OCI-LY3 (cell line): ENCODE measurements around the gene PDLIM5.

Experiments used
- H2AFZ ChIP-seq: fragments of 200-600, 300-600 bp; shearing (Covaris generic); 2 replicates; pipeline ENCODE4 v1.6.0; 2014; ENCODE audit warnings: antibody characterized with exemption, low read depth, low read length
- H3K27ac ChIP-seq: fragments of 200-600, 300-600 bp; sonication (generic); 2 replicates; pipeline ENCODE4 v1.5.1; 2014; ENCODE audit warnings: mild to moderate bottlenecking, low read length, moderate library complexity, mixed read lengths
- H3K27me3 ChIP-seq: fragments of 200-600, 300-600 bp; sonication (generic); 2 replicates; pipeline ENCODE4 v1.6.1; 2014; ENCODE audit warnings: low read depth, low read length, mixed read lengths
- H3K36me3 ChIP-seq: fragments of 200-600, 300-600 bp; sonication (generic); replicated peaks from 2 replicates; pipeline ENCODE3; 2014; ENCODE audit warnings: low read depth, low read length, mixed read lengths
- H3K4me1 ChIP-seq: fragments of 300-600, 200-600 bp; sonication (generic); 2 replicates; pipeline ENCODE4 v1.6.1; 2014; ENCODE audit warnings: low read length, mixed read lengths
- H3K4me2 ChIP-seq: fragments of 200-600, 300-600 bp; sonication (generic); 2 replicates; pipeline ENCODE4 v1.6.1; 2014; ENCODE audit warnings: low read length, mixed read lengths
- H3K4me3 ChIP-seq: fragments of 300-600, 200-600 bp; sonication (generic); 2 replicates; pipeline ENCODE4 v1.5.1; 2014; ENCODE audit warnings: antibody characterized with exemption, mild to moderate bottlenecking, low read length, moderate library complexity
- H3K79me2 ChIP-seq: fragments of 300-600, 200-600 bp; shearing (Covaris generic); 2 replicates; pipeline ENCODE4 v1.6.1; 2014; ENCODE audit warnings: mild to moderate bottlenecking, low read length, mixed read lengths
- H3K9ac ChIP-seq: fragments of 300-600, 200-600 bp; shearing (Covaris generic); 2 replicates; pipeline ENCODE4 v1.6.0; 2014; ENCODE audit warnings: mild to moderate bottlenecking, low read length, moderate library complexity
- H3K9me3 ChIP-seq: fragments of 200-600, 300-600 bp; shearing (Covaris generic); 2 replicates; pipeline ENCODE4 v1.6.1; 2014; ENCODE audit warnings: low read length, mixed read lengths; ENCODE audit not compliant: insufficient read depth
- H4K20me1 ChIP-seq: fragments of 200-600, 300-600 bp; sonication (generic); 2 replicates; pipeline ENCODE4 v1.6.1; 2016; ENCODE audit warnings: low read length, mixed read lengths; ENCODE audit not compliant: insufficient read depth
- EZH2phosphoT487 ChIP-seq: fragments of 200-600 bp; shearing (Covaris generic); IDR thresholded peaks from 2 replicates; pipeline ENCODE4 v1.6.1; 2018; ENCODE audit warnings: antibody characterized with exemption, mixed run types, low read depth
- TF ChIP-seq, protein P1 (sequence below): fragments of 200-600, 300-600 bp; sonication (generic); IDR thresholded peaks from 2 replicates; pipeline ENCODE4 v1.5.1; 2014; ENCODE audit warnings: antibody characterized with exemption, low read length, low read depth

PDLIM5 gene

GRCh38 chr4:94629837-94630236, 178.1 kb downstream of the PDLIM5 start:
- Histone ChIP-seq H4K20me1 (no peaks in the 10 kb centered on the region), H3K4me1 (no peaks in the 10 kb centered on the region), H3K27ac (no peak overlapping the region), H3K4me2 (no peak overlapping the region), H2AFZ (no peak overlapping the region), H3K27me3 (no peaks in the 10 kb centered on the region), H3K4me3 (no peak overlapping the region), H3K9ac (no peak overlapping the region), H3K36me3 (no peaks in the 10 kb centered on the region), H3K79me2 (no peaks in the 10 kb centered on the region), H3K9me3 (no peaks in the 10 kb centered on the region)
- no peak for TF ChIP-seq EZH2phosphoT487
- TF ChIP-seq, protein P1, sequence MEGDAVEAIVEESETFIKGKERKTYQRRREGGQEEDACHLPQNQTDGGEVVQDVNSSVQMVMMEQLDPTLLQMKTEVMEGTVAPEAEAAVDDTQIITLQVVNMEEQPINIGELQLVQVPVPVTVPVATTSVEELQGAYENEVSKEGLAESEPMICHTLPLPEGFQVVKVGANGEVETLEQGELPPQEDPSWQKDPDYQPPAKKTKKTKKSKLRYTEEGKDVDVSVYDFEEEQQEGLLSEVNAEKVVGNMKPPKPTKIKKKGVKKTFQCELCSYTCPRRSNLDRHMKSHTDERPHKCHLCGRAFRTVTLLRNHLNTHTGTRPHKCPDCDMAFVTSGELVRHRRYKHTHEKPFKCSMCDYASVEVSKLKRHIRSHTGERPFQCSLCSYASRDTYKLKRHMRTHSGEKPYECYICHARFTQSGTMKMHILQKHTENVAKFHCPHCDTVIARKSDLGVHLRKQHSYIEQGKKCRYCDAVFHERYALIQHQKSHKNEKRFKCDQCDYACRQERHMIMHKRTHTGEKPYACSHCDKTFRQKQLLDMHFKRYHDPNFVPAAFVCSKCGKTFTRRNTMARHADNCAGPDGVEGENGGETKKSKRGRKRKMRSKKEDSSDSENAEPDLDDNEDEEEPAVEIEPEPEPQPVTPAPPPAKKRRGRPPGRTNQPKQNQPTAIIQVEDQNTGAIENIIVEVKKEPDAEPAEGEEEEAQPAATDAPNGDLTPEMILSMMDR, result no peak

- no peaks in the 10 kb centered on the region for H3K27me3 ChIP-seq
These were observed 182.5 kb downstream of the PDLIM5 start for GRCh38 chr4:94634271-94634670.

DNA sequence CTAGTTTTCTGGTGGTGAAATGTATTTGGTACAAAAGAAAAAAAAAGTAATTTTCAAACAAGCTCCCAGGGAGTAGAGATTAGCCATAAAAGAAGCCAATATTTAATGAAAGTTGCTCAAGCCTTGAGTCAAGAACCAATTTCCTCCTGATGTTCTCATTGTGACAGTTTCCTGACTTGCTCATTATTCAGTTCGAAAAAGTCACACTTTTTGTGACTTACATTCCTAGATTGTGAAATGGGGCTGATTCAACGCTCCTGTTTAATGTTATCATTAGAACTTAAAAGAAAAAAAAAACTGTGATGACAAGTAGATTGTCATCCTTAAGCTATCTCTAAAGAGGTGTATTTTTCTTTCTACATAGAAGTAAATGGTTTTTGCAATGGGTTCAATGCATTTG, 183.4 kb downstream of the PDLIM5 start:
- H3K4me2 ChIP-seq, result no peak overlapping the region
- no peaks in the 10 kb centered on the region for H3K36me3 ChIP-seq
- no peak overlapping the region for H2AFZ ChIP-seq
- H3K4me1 ChIP-seq, result no peaks in the 10 kb centered on the region
- no peak overlapping the region for H3K27ac ChIP-seq
- H4K20me1 ChIP-seq, result no peaks in the 10 kb centered on the region
- no peaks in the 10 kb centered on the region for H3K79me2 ChIP-seq
- no peaks in the 10 kb centered on the region for H3K9me3 ChIP-seq
- no peak overlapping the region for H3K4me3 ChIP-seq
- no peaks in the 10 kb centered on the region for H3K27me3 ChIP-seq
- no peak overlapping the region for H3K9ac ChIP-seq
- no peak for TF ChIP-seq EZH2phosphoT487
- TF ChIP-seq, protein P1, result no peak

More at GRCh38 chr4:94634271-94634670, 182.5 kb downstream of the PDLIM5 start:
- no peak overlapping the region for H3K4me2 ChIP-seq
- no peak overlapping the region for H3K4me3 ChIP-seq
- TF ChIP-seq, protein P1, result no peak
- TF ChIP-seq EZH2phosphoT487, result no peak
- H4K20me1 ChIP-seq, result no peaks in the 10 kb centered on the region
- no peaks in the 10 kb centered on the region for H3K9me3 ChIP-seq
- H3K36me3 ChIP-seq, result no peaks in the 10 kb centered on the region
- no peak overlapping the region for H2AFZ ChIP-seq
- no peaks in the 10 kb centered on the region for H3K79me2 ChIP-seq
- H3K27ac ChIP-seq, result no peak overlapping the region
- H3K9ac ChIP-seq, result no peak overlapping the region
- H3K4me1 ChIP-seq, result no peaks in the 10 kb centered on the region

DNA sequence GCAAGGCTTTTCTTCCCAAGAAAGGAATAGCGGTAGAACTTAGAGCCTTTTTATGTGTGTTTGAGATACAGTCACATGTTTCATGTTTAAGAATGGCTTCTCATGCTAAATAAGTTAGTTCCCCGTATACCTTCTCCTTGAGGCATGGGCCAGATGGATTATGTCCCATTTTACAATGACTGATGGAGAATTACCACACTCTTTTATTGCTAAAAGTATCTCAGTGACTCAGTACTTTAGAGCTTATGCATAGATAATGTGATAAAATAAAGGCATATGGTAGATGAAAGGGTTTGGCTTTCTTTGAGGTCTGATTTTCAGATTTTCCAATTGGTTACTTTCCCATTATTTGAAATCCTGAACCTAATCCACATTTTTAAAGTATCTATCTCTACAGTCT, 184.3 kb downstream of the PDLIM5 start:
- Histone ChIP-seq H3K4me2 (no peak overlapping the region), H3K36me3 (no peaks in the 10 kb centered on the region), H2AFZ (no peak overlapping the region), H4K20me1 (no peaks in the 10 kb centered on the region), H3K27me3 (no peaks in the 10 kb centered on the region), H3K9me3 (no peaks in the 10 kb centered on the region), H3K79me2 (no peaks in the 10 kb centered on the region), H3K27ac (no peak overlapping the region), H3K4me3 (no peak overlapping the region), H3K9ac (no peak overlapping the region), H3K4me1 (no peaks in the 10 kb centered on the region)
- no peak for TF ChIP-seq EZH2phosphoT487
- TF ChIP-seq, protein P1, result no peak
